GM13977 (cell line): Measurements from ENCODE around the gene MSI2.

Experiments used
- DNase-seq: peaks from one replicate; pipeline ENCODE4 v3.0.0; 2012; ENCODE audit warnings: low spot score
- CTCF ChIP-seq: IDR thresholded peaks from 2 replicates; pipeline ENCODE4 v1.5.1; 2012; ENCODE audit warnings: mild to moderate bottlenecking, control low read depth; ENCODE audit not compliant: insufficient read depth; ENCODE audit errors: extremely low read depth, missing control alignments
- in situ Hi-C: fragments of 300-500 bp; cut with MboI; formaldehyde crosslinking; loops from one replicate; pipeline ENCODE4 v1.12.0; 2022; ENCODE audit warnings: low sequenced_read_pairs, low pct_unique_long_range_greater_than_20kb, mixed read lengths, inconsistent platforms; ENCODE audit not compliant: unreplicated experiment

MSI2 gene

GRCh38 chr17:57456622-57457021 is 200.3 kb downstream of the MSI2 start:
- TF ChIP-seq CTCF = no peak
- in situ Hi-C loops = no loop called here

GRCh38 chr17:57457188-57457587 is 200.9 kb downstream of the MSI2 start:
- no peak for TF ChIP-seq CTCF
- DNase-seq = no peak
- in situ Hi-C loops = no loop called here

More at GRCh38 chr17:57456622-57457021, 200.3 kb downstream of the MSI2 start:
- no peak for DNase-seq

- in situ Hi-C loops = no loop called here
- TF ChIP-seq CTCF = no peak
- DNase-seq = no peak
Observed at GRCh38 chr17:57458718-57459285, 202.5 kb downstream of the MSI2 start.

- in situ Hi-C loops = no loop called here
- TF ChIP-seq CTCF = peak; percentile 57
Observed at GRCh38 chr17:57459286-57459915, 203.1 kb downstream of the MSI2 start.

GRCh38 chr17:57461082-57461481 is 204.8 kb downstream of the MSI2 start:
- TF ChIP-seq CTCF = no peak
- in situ Hi-C loops = no loop called here
- no peak for DNase-seq

More at GRCh38 chr17:57459286-57459915, 203.1 kb downstream of the MSI2 start:
- DNase-seq = no peak

GRCh38 chr17:57462007-57462579 is 205.8 kb downstream of the MSI2 start:
- no peak for TF ChIP-seq CTCF
- in situ Hi-C loops = no loop called here
- DNase-seq = no peak
